ENCODE results near the gene VASP. TPM values are rescaled to one million over a fixed set of nuclear protein-coding genes. Genes with fewer than 3 reads are reported as not detected.

The VASP gene
- total and polyA plus RNA-seq, 9 of the 15 experiments (the other 6 are each of a cell fraction or from before 2014, with no cell fraction given) = 16.7 to 261 (median 112) TPM

DNA sequence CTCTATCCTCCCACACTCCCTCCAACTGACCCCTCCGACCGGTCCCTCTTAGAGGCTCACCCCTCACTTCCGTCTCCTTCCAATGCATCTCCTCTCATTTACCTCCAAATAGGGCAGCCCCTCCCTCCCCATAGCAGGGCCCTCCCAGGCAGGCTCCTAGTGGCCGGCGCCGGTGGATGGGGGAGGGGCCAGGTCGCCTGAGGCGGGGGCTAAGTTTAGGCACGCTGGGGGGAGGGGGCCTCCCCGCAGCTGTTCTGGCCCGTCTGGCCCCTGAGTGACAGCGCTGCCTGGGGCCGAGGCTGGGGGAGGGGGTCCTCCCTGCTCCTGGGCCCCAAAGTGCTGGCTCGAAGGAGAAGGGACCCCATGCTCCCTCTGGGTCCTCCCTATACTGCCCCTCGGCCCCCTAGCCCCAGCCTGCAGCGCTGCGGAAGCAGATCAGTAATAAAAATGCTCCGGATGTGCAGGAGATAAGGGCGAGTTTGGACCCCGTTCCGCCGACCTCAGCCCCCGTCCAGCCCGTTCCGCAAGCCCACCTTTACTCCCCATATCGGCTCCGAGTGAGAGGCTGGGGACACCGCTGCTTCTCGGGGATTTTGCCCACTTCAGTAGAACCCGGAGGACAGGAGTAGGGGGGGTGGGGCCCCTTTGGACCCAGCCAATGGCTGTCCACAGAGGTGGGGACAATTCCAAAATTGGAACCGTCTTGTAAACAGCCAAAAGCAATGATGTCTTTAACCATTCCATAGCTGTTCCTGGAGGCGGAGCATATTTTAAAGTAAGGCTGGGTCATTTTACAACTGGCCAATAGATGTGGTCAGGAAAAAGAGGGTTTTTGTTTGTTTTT is 14.4 kb upstream of the VASP start (continued):
- TF ChIP-seq, protein P1, sequence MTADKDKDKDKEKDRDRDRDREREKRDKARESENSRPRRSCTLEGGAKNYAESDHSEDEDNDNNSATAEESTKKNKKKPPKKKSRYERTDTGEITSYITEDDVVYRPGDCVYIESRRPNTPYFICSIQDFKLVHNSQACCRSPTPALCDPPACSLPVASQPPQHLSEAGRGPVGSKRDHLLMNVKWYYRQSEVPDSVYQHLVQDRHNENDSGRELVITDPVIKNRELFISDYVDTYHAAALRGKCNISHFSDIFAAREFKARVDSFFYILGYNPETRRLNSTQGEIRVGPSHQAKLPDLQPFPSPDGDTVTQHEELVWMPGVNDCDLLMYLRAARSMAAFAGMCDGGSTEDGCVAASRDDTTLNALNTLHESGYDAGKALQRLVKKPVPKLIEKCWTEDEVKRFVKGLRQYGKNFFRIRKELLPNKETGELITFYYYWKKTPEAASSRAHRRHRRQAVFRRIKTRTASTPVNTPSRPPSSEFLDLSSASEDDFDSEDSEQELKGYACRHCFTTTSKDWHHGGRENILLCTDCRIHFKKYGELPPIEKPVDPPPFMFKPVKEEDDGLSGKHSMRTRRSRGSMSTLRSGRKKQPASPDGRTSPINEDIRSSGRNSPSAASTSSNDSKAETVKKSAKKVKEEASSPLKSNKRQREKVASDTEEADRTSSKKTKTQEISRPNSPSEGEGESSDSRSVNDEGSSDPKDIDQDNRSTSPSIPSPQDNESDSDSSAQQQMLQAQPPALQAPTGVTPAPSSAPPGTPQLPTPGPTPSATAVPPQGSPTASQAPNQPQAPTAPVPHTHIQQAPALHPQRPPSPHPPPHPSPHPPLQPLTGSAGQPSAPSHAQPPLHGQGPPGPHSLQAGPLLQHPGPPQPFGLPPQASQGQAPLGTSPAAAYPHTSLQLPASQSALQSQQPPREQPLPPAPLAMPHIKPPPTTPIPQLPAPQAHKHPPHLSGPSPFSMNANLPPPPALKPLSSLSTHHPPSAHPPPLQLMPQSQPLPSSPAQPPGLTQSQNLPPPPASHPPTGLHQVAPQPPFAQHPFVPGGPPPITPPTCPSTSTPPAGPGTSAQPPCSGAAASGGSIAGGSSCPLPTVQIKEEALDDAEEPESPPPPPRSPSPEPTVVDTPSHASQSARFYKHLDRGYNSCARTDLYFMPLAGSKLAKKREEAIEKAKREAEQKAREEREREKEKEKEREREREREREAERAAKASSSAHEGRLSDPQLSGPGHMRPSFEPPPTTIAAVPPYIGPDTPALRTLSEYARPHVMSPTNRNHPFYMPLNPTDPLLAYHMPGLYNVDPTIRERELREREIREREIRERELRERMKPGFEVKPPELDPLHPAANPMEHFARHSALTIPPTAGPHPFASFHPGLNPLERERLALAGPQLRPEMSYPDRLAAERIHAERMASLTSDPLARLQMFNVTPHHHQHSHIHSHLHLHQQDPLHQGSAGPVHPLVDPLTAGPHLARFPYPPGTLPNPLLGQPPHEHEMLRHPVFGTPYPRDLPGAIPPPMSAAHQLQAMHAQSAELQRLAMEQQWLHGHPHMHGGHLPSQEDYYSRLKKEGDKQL (CRISPR knock-in tag; IDR thresholded peaks at IDR 0.05; ENCODE audit: borderline replicate concordance) = no peak
- TF ChIP-seq THRB (CRISPR knock-in tag; conservative IDR thresholded peaks at IDR 0.05) = 0 out of 2 replicates have a peak, but pooled peaks have one; percentile 8
- TF ChIP-seq ZC3H11A (IDR thresholded peaks at IDR 0.05; ENCODE audit: low read depth, low read length) = no peak
- no peak for TF ChIP-seq RFX1 (IDR thresholded peaks at IDR 0.05)
- TF ChIP-seq, protein P2, sequence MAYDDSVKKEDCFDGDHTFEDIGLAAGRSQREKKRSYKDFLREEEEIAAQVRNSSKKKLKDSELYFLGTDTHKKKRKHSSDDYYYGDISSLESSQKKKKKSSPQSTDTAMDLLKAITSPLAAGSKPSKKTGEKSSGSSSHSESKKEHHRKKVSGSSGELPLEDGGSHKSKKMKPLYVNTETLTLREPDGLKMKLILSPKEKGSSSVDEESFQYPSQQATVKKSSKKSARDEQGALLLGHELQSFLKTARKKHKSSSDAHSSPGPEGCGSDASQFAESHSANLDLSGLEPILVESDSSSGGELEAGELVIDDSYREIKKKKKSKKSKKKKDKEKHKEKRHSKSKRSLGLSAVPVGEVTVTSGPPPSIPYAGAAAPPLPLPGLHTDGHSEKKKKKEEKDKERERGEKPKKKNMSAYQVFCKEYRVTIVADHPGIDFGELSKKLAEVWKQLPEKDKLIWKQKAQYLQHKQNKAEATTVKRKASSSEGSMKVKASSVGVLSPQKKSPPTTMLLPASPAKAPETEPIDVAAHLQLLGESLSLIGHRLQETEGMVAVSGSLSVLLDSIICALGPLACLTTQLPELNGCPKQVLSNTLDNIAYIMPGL (CRISPR knock-in tag; IDR thresholded peaks at IDR 0.05) = peak; percentile 60; the same call in 1 of the 2 replicates
- TF ChIP-seq ZC3H4 (CRISPR knock-in tag; IDR thresholded peaks at IDR 0.05; ENCODE audit: borderline replicate concordance) = no peak
- no peak for TF ChIP-seq STAT5B (CRISPR knock-in tag; IDR thresholded peaks at IDR 0.05)
- no peak for TF ChIP-seq CHCHD3 (CRISPR knock-in tag; IDR thresholded peaks at IDR 0.05)
- TF ChIP-seq CEBPG (CRISPR knock-in tag; IDR thresholded peaks at IDR 0.05) = no peak
- TF ChIP-seq CEBPG (tag; conservative IDR thresholded peaks at IDR 0.05 in 1 of 2, IDR thresholded peaks at IDR 0.05 in 1 of 2) = no peak
- 0 out of 2 replicates have a peak, but pooled peaks have one; percentile 38 for TF ChIP-seq KDM2B (CRISPR knock-in tag; IDR thresholded peaks at IDR 0.05)
- TF ChIP-seq SMAD4 (CRISPR knock-in tag; conservative IDR thresholded peaks at IDR 0.05) = peak; percentile 67
- TF ChIP-seq FOXA1 (IDR thresholded peaks at IDR 0.05; ENCODE audit: borderline replicate concordance) = no peak
- TF ChIP-seq SP1 (CRISPR knock-in tag; IDR thresholded peaks at IDR 0.05) = peak; percentile 53
- TF ChIP-seq HNRNPH1 (optimal IDR thresholded peaks at IDR 0.05; ENCODE audit: low read depth, low read length) = no peak
- TF ChIP-seq, protein P3, sequence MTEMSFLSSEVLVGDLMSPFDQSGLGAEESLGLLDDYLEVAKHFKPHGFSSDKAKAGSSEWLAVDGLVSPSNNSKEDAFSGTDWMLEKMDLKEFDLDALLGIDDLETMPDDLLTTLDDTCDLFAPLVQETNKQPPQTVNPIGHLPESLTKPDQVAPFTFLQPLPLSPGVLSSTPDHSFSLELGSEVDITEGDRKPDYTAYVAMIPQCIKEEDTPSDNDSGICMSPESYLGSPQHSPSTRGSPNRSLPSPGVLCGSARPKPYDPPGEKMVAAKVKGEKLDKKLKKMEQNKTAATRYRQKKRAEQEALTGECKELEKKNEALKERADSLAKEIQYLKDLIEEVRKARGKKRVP (CRISPR knock-in tag; IDR thresholded peaks at IDR 0.05) = no peak
- no peak; the same call in 1 of the 2 replicates for TF ChIP-seq ZEB2 (IDR thresholded peaks at IDR 0.05)
- no peak for TF ChIP-seq NFIX (CRISPR knock-in tag; IDR thresholded peaks at IDR 0.05; ENCODE audit: low read depth)
- TF ChIP-seq IFI16 (CRISPR knock-in tag; IDR thresholded peaks at IDR 0.05) = no peak

Data from K562 (cell line).